Measurements from ENCODE around the gene DDX24.

- TF ChIP-seq CTCF (IDR thresholded peaks at IDR 0.05) = no peak
- no peak for TF ChIP-seq AFF4 (CRISPR knock-in tag; IDR thresholded peaks at IDR 0.05; ENCODE audit: borderline replicate concordance)
- TF ChIP-seq SP1 (CRISPR knock-in tag; conservative IDR thresholded peaks at IDR 0.05) = no peak
- no peak for TF ChIP-seq OVOL2 (CRISPR knock-in tag; IDR thresholded peaks at IDR 0.05; ENCODE audit: borderline replicate concordance)
- TF ChIP-seq ZNF138 (CRISPR knock-in tag; conservative IDR thresholded peaks at IDR 0.05) = no peak
- TF ChIP-seq MAX (CRISPR knock-in tag; IDR thresholded peaks at IDR 0.05) = no peak
- TF ChIP-seq ZSCAN18 (CRISPR knock-in tag; IDR thresholded peaks at IDR 0.05) = no peak
- TF ChIP-seq FOXJ3 (CRISPR knock-in tag; IDR thresholded peaks at IDR 0.05; ENCODE audit: borderline replicate concordance) = no peak
- no peak for TF ChIP-seq RELA (CRISPR knock-in tag; IDR thresholded peaks at IDR 0.05; ENCODE audit: borderline replicate concordance)
- no peak for TF ChIP-seq ZNF121 (CRISPR knock-in tag; IDR thresholded peaks at IDR 0.05)
- TF ChIP-seq USF1 (CRISPR knock-in tag; IDR thresholded peaks at IDR 0.05) = no peak
These were observed 62.7 kb downstream of the DDX24 start for GRCh38 chr14:94018308-94018707.

Data from WTC11 (cell line).